HEK293 (cell line): ENCODE measurements around the gene ADAMTSL2.
A peak's percentile ranks its signal among the peaks of the same experiment; 100 is the strongest.

Source experiments
- CTCF ChIA-PET: fragments of 350-600 bp; formaldehyde crosslinking; extraction: SDS; loops from one replicate; lab custom pipeline; 2021; ENCODE audit warnings: antibody characterized with exemption; lab: Yijun Ruan, JAX
- POLR2A ChIA-PET: fragments of 300-600 bp; formaldehyde crosslinking; extraction: SDS; loops from one replicate; lab custom pipeline; 2020; ENCODE audit warnings: antibody characterized with exemption, inconsistent platforms; lab: Yijun Ruan, JAX
- H3K27ac ChIP-seq: fragments of 200-500 bp; sonication (Bioruptor generic); 2 replicates; pipeline ENCODE4 v1.5.1; 2014; ENCODE audit warnings: low read depth, low read length, control low read depth, inconsistent platforms; ENCODE audit errors: extremely low read depth
- H3K36me3 ChIP-seq, 2 experiments: fragments of 200-500 bp in 1 of 2; sonication (Bioruptor generic) in 1 of 2; 1 replicate in 1 of 2; 2 replicates in 1 of 2; pipeline ENCODE4 v1.5.1; 2014 to 2017; ENCODE audit warnings: inconsistent platforms in 2 of 2, low read length in 2 of 2; ENCODE audit not compliant: control insufficient read depth in 2 of 2, insufficient read depth in 1 of 2
- H3K4me1 ChIP-seq: fragments of 200-500 bp; sonication (Bioruptor generic); 2 replicates; pipeline ENCODE4 v1.5.1; 2014; ENCODE audit warnings: mild to moderate bottlenecking, low read length, inconsistent platforms; ENCODE audit not compliant: control insufficient read depth, insufficient read depth
- H3K4me3 ChIP-seq: 2 replicates; pipeline ENCODE4 v1.5.1; 2011; ENCODE audit warnings: low read depth, mild to moderate bottlenecking, control low read depth, low read length, moderate library complexity
- H3K9me3 ChIP-seq: fragments of 200-500 bp; sonication (Bioruptor generic); 2 replicates; pipeline ENCODE4 v1.5.1; 2014; ENCODE audit warnings: low read depth, low read length, inconsistent platforms; ENCODE audit not compliant: control insufficient read depth, insufficient read depth
- AEBP2 ChIP-seq: fragments of 450-650 bp; formaldehyde crosslinking; IDR thresholded peaks from 2 replicates; pipeline ENCODE4 v1.5.1; 2016; ENCODE audit warnings: missing biosample characterization, missing genetic modification characterization, borderline replicate concordance
- EGR2 ChIP-seq: fragments of 450-650 bp; formaldehyde crosslinking; IDR thresholded peaks from 2 replicates; pipeline ENCODE4 v1.5.1; 2016; ENCODE audit warnings: low read depth, missing biosample characterization, missing genetic modification characterization
- PRDM2 ChIP-seq: fragments of 450-650 bp; formaldehyde crosslinking; IDR thresholded peaks from 2 replicates; pipeline ENCODE4 v1.5.1; 2016; ENCODE audit warnings: missing biosample characterization, missing genetic modification characterization, borderline replicate concordance
- REPIN1 ChIP-seq: fragments of 450-650 bp; formaldehyde crosslinking; IDR thresholded peaks from 2 replicates; pipeline ENCODE4 v1.5.1; 2017; ENCODE audit warnings: missing biosample characterization, missing genetic modification characterization, low read depth
- SP2 ChIP-seq: fragments of 450-650 bp; formaldehyde crosslinking; IDR thresholded peaks from 2 replicates; pipeline ENCODE4 v1.5.1; 2016; ENCODE audit warnings: missing biosample characterization, missing genetic modification characterization
- ZBTB1 ChIP-seq: fragments of 450-650 bp; formaldehyde crosslinking; IDR thresholded peaks from 2 replicates; pipeline ENCODE4 v1.5.1; 2016; ENCODE audit warnings: missing biosample characterization, missing genetic modification characterization
- ZFHX2 ChIP-seq: fragments of 450-650 bp; formaldehyde crosslinking; conservative IDR thresholded peaks from 2 replicates; pipeline ENCODE4 v1.5.1; 2016; ENCODE audit warnings: missing biosample characterization, missing genetic modification characterization
- ZNF335 ChIP-seq: fragments of 450-650 bp; formaldehyde crosslinking; conservative IDR thresholded peaks from 2 replicates; pipeline ENCODE4 v1.5.1; 2016; ENCODE audit warnings: missing biosample characterization, missing genetic modification characterization
- ZNF362 ChIP-seq: fragments of 450-650 bp; formaldehyde crosslinking; IDR thresholded peaks from 2 replicates; pipeline ENCODE4 v1.5.1; 2016; ENCODE audit warnings: missing biosample characterization, missing genetic modification characterization
- ZNF501 ChIP-seq: fragments of 450-650 bp; formaldehyde crosslinking; IDR thresholded peaks from 2 replicates; pipeline ENCODE4 v1.5.1; 2016; ENCODE audit warnings: missing biosample characterization, missing genetic modification characterization
- ZSCAN18 ChIP-seq: fragments of 450-650 bp; formaldehyde crosslinking; IDR thresholded peaks from 2 replicates; pipeline ENCODE4 v1.5.1; 2016; ENCODE audit warnings: missing biosample characterization, missing genetic modification characterization

The ADAMTSL2 gene

GRCh38 chr9:133616643-133617405 is 82.3 kb downstream of the ADAMTSL2 start:
- no peak overlapping the region for H3K27ac ChIP-seq
- H3K36me3 ChIP-seq: no peaks in the 10 kb centered on the region
- no peak overlapping the region for H3K4me3 ChIP-seq
- POLR2A ChIA-PET: interaction anchor here (0.6 kb wide), 1 partner anchor 41 kb away, joined by 3 read pairs; no protein-coding TSS in a partner anchor
- no peak for TF ChIP-seq ZNF501 (tag by site-specific recombination)
- TF ChIP-seq ZSCAN18: no peak
- TF ChIP-seq ZNF362 (tag by site-specific recombination): no peak
- no peak for TF ChIP-seq ZNF335 (tag by site-specific recombination)
- TF ChIP-seq PRDM2: no peak
- TF ChIP-seq EGR2 (tag by site-specific recombination): peak; percentile 64
- TF ChIP-seq AEBP2: no peak
- 0 out of 2 replicates have a peak, but pooled peaks have one; percentile 23 for TF ChIP-seq ZFHX2 (tag by site-specific recombination)
- CTCF ChIA-PET: interaction anchor here (0.7 to 1.3 kb wide), 4 partner anchors 15 to 378 kb away, joined by 3 to 5 read pairs (median 4); no protein-coding TSS in a partner anchor
- H3K4me1 ChIP-seq: no peaks in the 10 kb centered on the region
- no peaks in the 10 kb centered on the region for H3K9me3 ChIP-seq

- CTCF ChIA-PET: interaction anchor here (1.0 kb wide), 1 partner anchor 14 kb away, joined by 3 read pairs; no protein-coding TSS in a partner anchor
- no peaks in the 10 kb centered on the region for H3K9me3 ChIP-seq
- no peak overlapping the region for H3K4me3 ChIP-seq
- no peaks in the 10 kb centered on the region for H3K36me3 ChIP-seq
- no peaks in the 10 kb centered on the region for H3K4me1 ChIP-seq
- TF ChIP-seq REPIN1 (no peak), ZBTB1 (no peak), SP2 (tag by site-specific recombination) (no peak)
- TF ChIP-seq, all 188 proteins: peak for 0
- no peak overlapping the region for H3K27ac ChIP-seq
- POLR2A ChIA-PET: interaction anchor here (0.6 kb wide), 1 partner anchor 8 kb away, joined by 9 read pairs; no protein-coding TSS in a partner anchor
These were observed 84.2 kb downstream of the ADAMTSL2 start for GRCh38 chr9:133618726-133619125.
